ENCODE measurements around the gene PIEZO1. TPM values are rescaled to one million over a fixed set of nuclear protein-coding genes. Genes with fewer than 3 reads are reported as not detected.

Gene PIEZO1
- total RNA-seq, 1 experiment from 2014 or later, result 71.1 TPM

GRCh38 chr16:88681084-88681680, 103.8 kb downstream of the PIEZO1 start:
- no peak overlapping the region; a peak in 1 of 5 replicates for H3K4me3 Mint-ChIP-seq
- Histone ChIP-seq H3K14ac (ENCODE audit: insufficient read depth, low read length) (no peak overlapping the region), H3K27me3 (ENCODE audit: insufficient read depth, low read length) (no peaks in the 10 kb centered on the region; the same call in 1 of the 2 replicates), H3K4me2 (ENCODE audit: insufficient read depth, insufficient read length, low read length) (no peak overlapping the region), H2BK12ac (ENCODE audit: insufficient read length, low read depth, low read length) (no peak overlapping the region), H3K18ac (ENCODE audit: insufficient read length, low read depth, low read length) (no peak overlapping the region), H4K91ac (ENCODE audit: insufficient read length, low read depth, low read length) (no peak overlapping the region), H2BK20ac (ENCODE audit: low read depth, low read length, poor library complexity, severe bottlenecking) (no peak overlapping the region), H2BK120ac (ENCODE audit: low read depth, low read length, poor library complexity, severe bottlenecking) (no peak overlapping the region), H2AK5ac (ENCODE audit: insufficient read length, low read length) (no peak overlapping the region), H4K5ac (ENCODE audit: insufficient read length, low read depth, low read length) (no peak overlapping the region), H3K23ac (ENCODE audit: insufficient read length, low read depth, low read length) (no peak overlapping the region), H2BK15ac (ENCODE audit: low read depth, low read length) (no peak overlapping the region), H2AFZ (ENCODE audit: low read length) (no peak overlapping the region), H3K9me3 (ENCODE audit: control insufficient read depth, low read depth, low read length) (no peaks in the 10 kb centered on the region), H4K20me1 (ENCODE audit: control insufficient read depth, insufficient read depth, insufficient read length) (no peaks in the 10 kb centered on the region), H3K23me2 (ENCODE audit: insufficient read length, low read depth, low read length, poor library complexity, severe bottlenecking) (peaks cover 9% of the 10 kb centered on the region), H3K79me1 (ENCODE audit: insufficient read depth, low read depth, low read length, poor library complexity, severe bottlenecking) (no peaks in the 10 kb centered on the region), H4K8ac (replicated peaks; ENCODE audit: insufficient read length, low read depth, low read length) (no peak overlapping the region), H3K79me2 (ENCODE audit: insufficient read depth, low read length) (no peaks in the 10 kb centered on the region), H3K4ac (ENCODE audit: low read depth, low read length) (no peak overlapping the region), H3K4me1 (ENCODE audit: insufficient read depth, low read length) (no peaks in the 10 kb centered on the region), H3K9ac (ENCODE audit: extremely low read depth, insufficient read length, low read length) (no peak overlapping the region), H3K56ac (ENCODE audit: insufficient read length, low read depth, low read length) (no peak overlapping the region), H2BK5ac (ENCODE audit: insufficient read length, low read length) (no peak overlapping the region), H3K27ac (ENCODE audit: insufficient read length, low read depth, low read length) (no peak overlapping the region), H3T11ph (ENCODE audit: low read length) (no peak overlapping the region)
- peaks cover 4% of the 10 kb centered on the region for H3K27me3 Mint-ChIP-seq (ENCODE audit: low read depth)
- peak; percentile 84 for DNase-seq
- H3K27ac Mint-ChIP-seq, result no peak overlapping the region
- no CpG with 5 or more reads among the region's 31 CpGs for WGBS (ENCODE audit: extremely low coverage, insufficient read length, low lambda C conversion rate)
- H3K9me3 Mint-ChIP-seq, result no peaks in the 10 kb centered on the region
- H3K36me3 Mint-ChIP-seq (ENCODE audit: insufficient read depth in 1 of 3, low read depth in 3 of 3), result peaks cover 0 to 2% (median 0%) of the 10 kb centered on the region in 3 experiments; a peak in 1 of 7 replicates
- peaks cover 7 to 8% of the 10 kb centered on the region in 2 experiments; a peak in 3 of 4 replicates for H3K4me1 Mint-ChIP-seq
- peak; percentile 74 for TF ChIP-seq CTCF (conservative IDR thresholded peaks at IDR 0.05)
